HepG2 (cell line): ENCODE results near the gene PJA2.

ENCODE experiments used
- CTCF ChIP-seq: sonication (generic); formaldehyde crosslinking; IDR thresholded peaks from 2 replicates; pipeline ENCODE4 v1.5.0; 2020; ENCODE audit warnings: mild to moderate bottlenecking, missing genetic modification reagents, moderate library complexity
- FOSL2 ChIP-seq: sonication (generic); formaldehyde crosslinking; IDR thresholded peaks from 2 replicates; pipeline ENCODE4 v1.4.0; 2020; ENCODE audit warnings: missing genetic modification reagents
- HNF4G ChIP-seq, 2 experiments: sonication (generic) in 1 of 2; formaldehyde crosslinking in 1 of 2; IDR thresholded peaks; 2 replicates each; pipeline versions ENCODE4 v1.4.0 to v1.6.1; 2011 to 2020; ENCODE audit warnings: borderline replicate concordance in 2 of 2, low read depth in 2 of 2, mild to moderate bottlenecking in 2 of 2, low read length in 1 of 2, missing genetic modification reagents in 1 of 2, moderate library complexity in 1 of 2
- NFE2L2 ChIP-seq: fragments of 150-350 bp; IDR thresholded peaks from 2 replicates; pipeline ENCODE4 v1.6.1; 2014; ENCODE audit warnings: low read length
- POLR2A ChIP-seq, 2 experiments: IDR thresholded peaks; 2 replicates each; pipeline ENCODE4 v1.6.1; 2011; ENCODE audit warnings: low read depth in 2 of 2, low read length in 2 of 2, mild to moderate bottlenecking in 1 of 2, moderate library complexity in 1 of 2; ENCODE audit not compliant: insufficient read depth in 1 of 2
- SETDB1 ChIP-seq: sonication (generic); formaldehyde crosslinking; IDR thresholded peaks from 2 replicates; pipeline ENCODE4 v1.5.1; 2020; ENCODE audit warnings: missing genetic modification reagents, mild to moderate bottlenecking, borderline replicate concordance
- SMAD9 ChIP-seq: sonication (generic); formaldehyde crosslinking; IDR thresholded peaks from 2 replicates; pipeline ENCODE4 v1.5.1; 2020; ENCODE audit warnings: mild to moderate bottlenecking, missing genetic modification reagents
- SMARCC2 ChIP-seq: fragments of 450-650 bp; IDR thresholded peaks from 2 replicates; pipeline ENCODE4 v1.6.1; 2017; ENCODE audit warnings: antibody characterized with exemption, mild to moderate bottlenecking
- SOX13 ChIP-seq, 3 experiments: fragments of 450-650 bp in 1 of 3; sonication (generic) in 1 of 3; formaldehyde crosslinking in 1 of 3; IDR thresholded peaks in 2 of 3; conservative IDR thresholded peaks in 1 of 3; 2 replicates each; pipeline versions ENCODE4 v1.5.0 to v1.6.1; 2016 to 2020; ENCODE audit warnings: antibody characterized with exemption in 1 of 3, mild to moderate bottlenecking in 1 of 3, missing compliant biosample characterization in 1 of 3, missing genetic modification reagents in 1 of 3, moderate library complexity in 1 of 3
- ZNF234 ChIP-seq: sonication (generic); formaldehyde crosslinking; conservative IDR thresholded peaks from 2 replicates; pipeline ENCODE4 v1.5.1; 2020; ENCODE audit warnings: mild to moderate bottlenecking, missing genetic modification reagents
- TF ChIP-seq, protein P1 (sequence below): sonication (generic); formaldehyde crosslinking; IDR thresholded peaks from 2 replicates; pipeline ENCODE4 v1.4.0; 2020; ENCODE audit warnings: missing genetic modification reagents
- TF ChIP-seq, protein P2 (sequence below): sonication (generic); formaldehyde crosslinking; IDR thresholded peaks from 2 replicates; pipeline ENCODE4 v1.8.1; 2022; ENCODE audit warnings: mild to moderate bottlenecking, missing genetic modification reagents

GRCh38 chr5:109455598-109456096 is 45.9 kb upstream of the PJA2 start:
- TF ChIP-seq FOSL2 (CRISPR knock-in tag) (no peak), HNF4G (IDR thresholded peaks at IDR 0.05; ENCODE audit: borderline replicate concordance, low read depth, low read length) (no peak), HNF4G (CRISPR knock-in tag; IDR thresholded peaks at IDR 0.05; ENCODE audit: borderline replicate concordance, low read depth) (no peak), NFE2L2 (no peak), SMAD9 (CRISPR knock-in tag) (no peak), SOX13 (IDR thresholded peaks at IDR 0.05) (no peak), SOX13 (CRISPR knock-in tag; conservative IDR thresholded peaks at IDR 0.05 in 1 of 2, IDR thresholded peaks at IDR 0.05 in 1 of 2) (no peak), CTCF (CRISPR knock-in tag) (no peak), SETDB1 (CRISPR knock-in tag) (no peak), ZNF234 (no peak), SMARCC2 (no peak), POLR2A (IDR thresholded peaks at IDR 0.05; ENCODE audit: insufficient read depth in 1 of 2, low read depth in 2 of 2, low read length in 2 of 2) (no peak)
- TF ChIP-seq, protein P1, sequence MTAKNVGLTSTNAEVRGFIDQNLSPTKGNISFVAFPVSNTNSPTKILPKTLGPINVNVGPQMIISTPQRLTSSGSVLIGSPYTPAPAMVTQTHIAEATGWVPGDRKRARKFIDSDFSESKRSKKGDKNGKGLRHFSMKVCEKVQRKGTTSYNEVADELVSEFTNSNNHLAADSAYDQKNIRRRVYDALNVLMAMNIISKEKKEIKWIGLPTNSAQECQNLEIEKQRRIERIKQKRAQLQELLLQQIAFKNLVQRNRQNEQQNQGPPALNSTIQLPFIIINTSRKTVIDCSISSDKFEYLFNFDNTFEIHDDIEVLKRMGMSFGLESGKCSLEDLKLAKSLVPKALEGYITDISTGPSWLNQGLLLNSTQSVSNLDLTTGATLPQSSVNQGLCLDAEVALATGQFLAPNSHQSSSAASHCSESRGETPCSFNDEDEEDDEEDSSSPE (CRISPR knock-in tag): no peak
- TF ChIP-seq, protein P2, sequence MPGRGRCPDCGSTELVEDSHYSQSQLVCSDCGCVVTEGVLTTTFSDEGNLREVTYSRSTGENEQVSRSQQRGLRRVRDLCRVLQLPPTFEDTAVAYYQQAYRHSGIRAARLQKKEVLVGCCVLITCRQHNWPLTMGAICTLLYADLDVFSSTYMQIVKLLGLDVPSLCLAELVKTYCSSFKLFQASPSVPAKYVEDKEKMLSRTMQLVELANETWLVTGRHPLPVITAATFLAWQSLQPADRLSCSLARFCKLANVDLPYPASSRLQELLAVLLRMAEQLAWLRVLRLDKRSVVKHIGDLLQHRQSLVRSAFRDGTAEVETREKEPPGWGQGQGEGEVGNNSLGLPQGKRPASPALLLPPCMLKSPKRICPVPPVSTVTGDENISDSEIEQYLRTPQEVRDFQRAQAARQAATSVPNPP (CRISPR knock-in tag): no peak
